SKM-1 (cell line): ENCODE data around the gene TSSK3.
"Not testable (repeated sequence)": the region's sequence is repeated elsewhere in the genome, so short reads cannot be mapped to it uniquely, and the experiment has no call there.

Experiments used
- DNase-seq: peaks from one replicate; lab custom pipeline; 2025; ENCODE audit not compliant: unreplicated experiment; lab: John Stamatoyannopoulos, UW

TSSK3 gene

GRCh38 chr1:32338637-32339145 is 23.6 kb upstream of the TSSK3 start:
- no peak for DNase-seq

- peak; percentile 66 for DNase-seq
Measured at GRCh38 chr1:32339363-32339978, 22.9 kb upstream of the TSSK3 start.

GRCh38 chr1:32341186-32341757 is 21.1 kb upstream of the TSSK3 start:
- no peak for DNase-seq

GRCh38 chr1:32341971-32342370 is 20.4 kb upstream of the TSSK3 start:
- DNase-seq: no peak

- no peak for DNase-seq
Measured at GRCh38 chr1:32342704-32343103, 19.6 kb upstream of the TSSK3 start.

GRCh38 chr1:32345289-32345827 is 17.0 kb upstream of the TSSK3 start:
- no peak for DNase-seq

GRCh38 chr1:32346532-32347157 is 15.7 kb upstream of the TSSK3 start:
- no peak for DNase-seq

GRCh38 chr1:32349211-32349708 is 13.1 kb upstream of the TSSK3 start:
- peak; percentile 64 for DNase-seq

GRCh38 chr1:32350785-32351398 is 11.4 kb upstream of the TSSK3 start:
- no peak for DNase-seq

GRCh38 chr1:32351399-32352238 is 10.7 kb upstream of the TSSK3 start:
- peak; percentile 62 for DNase-seq

GRCh38 chr1:32352239-32352745 is 10.0 kb upstream of the TSSK3 start:
- no peak for DNase-seq

- no peak for DNase-seq
Measured at GRCh38 chr1:32352831-32353383, 9.4 kb upstream of the TSSK3 start.

GRCh38 chr1:32353431-32353830 is 8.9 kb upstream of the TSSK3 start:
- no peak for DNase-seq

- no peak for DNase-seq
Measured at GRCh38 chr1:32353886-32354570, 8.3 kb upstream of the TSSK3 start.

GRCh38 chr1:32355778-32356177 is 6.6 kb upstream of the TSSK3 start:
- DNase-seq: not testable (repeated sequence)

- no peak for DNase-seq
Measured at GRCh38 chr1:32356478-32356877, 5.9 kb upstream of the TSSK3 start.

GRCh38 chr1:32357614-32358013 is 4.7 kb upstream of the TSSK3 start:
- DNase-seq: no peak

- no peak for DNase-seq
Measured at GRCh38 chr1:32358435-32358834, 3.9 kb upstream of the TSSK3 start.

- no peak for DNase-seq
Measured at GRCh38 chr1:32361308-32361673, 1.0 kb upstream of the TSSK3 start.
